NCI-H1417 treated with DMSO at 0.1 percent for 48 hours (cell line): Measurements from ENCODE around the gene ACSS2.

Experiments
- DNase-seq: peaks from one replicate; lab custom pipeline; 2025; lab: John Stamatoyannopoulos, UW

The ACSS2 gene

DNA sequence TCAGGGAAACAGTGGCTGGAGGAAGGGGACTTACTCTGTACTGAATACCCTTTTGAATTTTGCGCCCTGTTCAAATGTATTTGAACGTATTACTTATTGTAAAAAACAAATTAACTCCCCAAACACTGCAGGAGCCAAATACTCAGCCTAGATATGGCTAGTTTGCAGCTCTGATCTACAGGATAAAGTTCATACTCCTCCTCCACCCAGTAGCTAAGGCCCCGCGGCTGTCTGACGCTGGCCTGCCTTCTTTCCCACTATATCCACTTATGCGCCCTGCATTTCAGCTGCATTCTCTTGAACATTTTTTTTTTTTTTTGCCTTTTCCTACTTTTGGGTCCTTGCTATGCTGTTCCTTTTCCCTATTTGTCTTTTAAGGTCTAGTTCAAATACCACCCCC is 72.7 kb downstream of the ACSS2 start:
- no peak for DNase-seq

DNA sequence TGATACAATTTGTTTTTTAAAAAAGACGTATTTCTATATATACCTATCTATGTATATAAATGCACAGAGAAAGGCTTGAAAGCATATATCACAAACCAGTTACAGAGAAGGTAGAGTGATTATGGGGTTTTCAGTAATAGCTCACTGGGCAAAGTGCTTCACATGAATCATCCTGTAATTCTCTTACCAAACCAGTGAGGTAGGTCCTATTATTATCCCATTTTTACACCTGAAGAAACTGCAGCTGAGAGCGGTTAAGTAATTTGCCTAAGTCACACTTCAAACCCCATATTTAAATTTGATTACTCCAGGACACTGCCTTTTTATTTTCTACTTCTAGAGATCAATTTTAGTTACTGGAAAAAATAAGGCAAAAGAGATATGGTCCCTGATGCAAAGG is 74.8 kb downstream of the ACSS2 start:
- no peak for DNase-seq

DNA sequence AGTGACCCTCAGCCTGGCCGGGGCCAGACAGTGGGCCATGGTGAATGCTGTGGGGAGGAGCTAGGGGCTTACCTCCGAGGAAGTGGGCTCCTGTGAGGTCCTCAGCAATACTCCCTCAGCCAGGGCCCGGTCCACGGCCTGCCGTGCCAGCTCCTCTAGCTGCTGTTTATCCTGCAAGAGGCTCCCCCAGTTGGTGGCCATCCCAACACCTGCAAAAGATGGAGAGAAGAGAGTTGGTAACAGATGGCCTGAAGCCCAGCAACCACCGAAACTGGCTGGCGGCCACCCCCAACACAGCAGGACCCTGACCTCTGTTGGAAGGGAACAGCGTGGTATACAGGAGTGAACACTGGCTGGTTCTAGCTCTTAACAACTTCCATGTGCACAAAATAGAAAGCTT is 75.2 kb downstream of the ACSS2 start:
- no peak for DNase-seq

DNA sequence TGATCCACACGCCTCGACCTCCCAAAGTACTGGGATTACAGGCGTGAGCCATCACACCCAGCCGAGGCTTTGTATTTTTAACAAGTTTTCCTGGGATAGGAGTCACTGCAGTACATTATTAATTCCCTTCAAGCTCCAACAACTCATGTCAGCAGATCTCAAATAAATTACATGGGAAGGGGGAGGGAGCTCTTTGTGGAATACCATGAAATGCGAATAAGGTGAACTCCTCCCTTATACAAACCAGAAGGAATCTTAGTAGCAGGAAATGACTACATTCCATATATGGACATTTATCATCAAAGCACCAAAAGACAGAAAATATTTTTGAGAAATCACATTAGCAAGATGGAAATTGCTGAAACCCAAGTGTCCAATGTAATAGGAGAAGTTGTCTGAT is 76.3 kb downstream of the ACSS2 start:
- no peak for DNase-seq

DNA sequence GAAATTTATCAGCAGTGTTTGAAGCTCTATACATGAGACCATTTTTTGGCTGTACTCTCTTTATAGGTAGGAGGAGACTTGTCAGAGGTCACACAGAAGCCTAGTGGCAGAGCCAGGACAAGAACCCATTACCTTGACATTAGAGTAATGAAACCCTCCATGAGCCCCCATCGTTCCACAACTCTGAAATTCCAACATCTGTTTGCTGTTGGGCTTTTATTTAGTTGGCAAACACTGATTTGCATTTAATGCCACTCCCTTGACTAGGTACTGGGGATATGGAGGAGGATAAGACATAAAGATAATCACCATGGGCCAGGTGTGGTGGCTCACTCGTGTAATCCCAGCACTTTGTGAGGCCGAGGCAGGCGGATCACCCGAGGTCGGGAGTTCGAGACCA is 77.5 kb downstream of the ACSS2 start:
- DNase-seq = no peak

DNA sequence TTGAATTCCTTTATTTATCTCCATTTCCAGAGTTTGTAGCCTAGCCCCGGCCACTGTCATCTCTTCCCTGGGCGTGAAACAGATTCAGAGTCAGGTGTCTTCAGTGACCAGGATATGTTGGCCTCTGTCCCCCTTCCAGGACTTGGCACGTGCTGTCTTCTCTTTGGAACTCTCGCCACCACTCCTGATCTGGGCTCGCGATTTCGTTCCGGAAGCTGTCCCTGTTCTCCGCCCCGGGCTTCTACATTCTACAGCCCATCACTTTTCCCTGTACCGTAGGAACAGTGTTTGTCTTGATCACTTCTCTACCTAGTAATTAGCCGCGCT is 78.5 kb downstream of the ACSS2 start:
- no peak for DNase-seq

DNA sequence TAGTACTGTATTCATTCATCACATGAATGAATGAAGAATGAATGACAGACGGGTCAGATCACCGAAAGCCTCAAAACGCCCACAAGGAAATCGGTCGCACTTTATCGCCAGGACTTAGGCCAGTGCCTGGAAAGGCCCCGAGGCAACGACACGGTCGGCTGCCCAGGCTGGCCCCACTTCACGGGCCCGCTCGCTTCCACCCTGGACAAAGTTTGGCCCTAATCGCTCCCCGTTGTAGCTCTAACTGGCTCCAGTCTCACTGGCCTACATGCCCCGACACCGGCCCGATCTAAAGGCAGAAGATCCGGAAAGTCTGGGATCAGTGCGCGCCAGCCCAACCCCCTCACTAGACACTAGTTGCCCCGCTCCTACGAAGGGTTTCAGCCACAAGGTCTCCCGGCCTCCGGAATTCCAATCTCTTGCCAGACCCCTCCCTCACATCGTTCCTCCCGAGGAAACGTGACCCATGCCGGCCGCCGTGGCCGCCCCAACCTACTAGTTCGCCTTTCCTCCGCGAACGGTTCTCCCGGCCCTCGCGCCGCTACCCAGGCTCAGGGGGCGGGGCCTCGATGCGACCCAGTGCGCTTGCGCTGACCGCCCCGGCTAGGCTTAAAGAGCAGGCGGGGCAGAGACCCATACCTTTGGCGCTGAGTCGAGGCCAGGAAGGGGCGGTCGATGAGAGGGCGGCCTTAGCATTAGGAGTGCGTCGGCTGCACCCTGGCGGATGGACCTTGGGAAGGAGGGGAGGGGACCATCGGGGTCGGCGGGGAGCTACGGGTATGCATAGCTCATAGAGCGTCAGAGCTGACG is 79.0 kb downstream of the ACSS2 start, which contains the start of the genes GSS and MYH7B:
GSS (minus strand) TSS at position 576 of the 810 bp plus-strand sequence. CDS start 3,954 bp downstream, outside the sequence.
MYH7B (plus strand) TSS at position 638 of the 810 bp plus-strand sequence. CDS start 22,138 bp downstream, outside the sequence.
- peak; percentile 89 for DNase-seq

DNA sequence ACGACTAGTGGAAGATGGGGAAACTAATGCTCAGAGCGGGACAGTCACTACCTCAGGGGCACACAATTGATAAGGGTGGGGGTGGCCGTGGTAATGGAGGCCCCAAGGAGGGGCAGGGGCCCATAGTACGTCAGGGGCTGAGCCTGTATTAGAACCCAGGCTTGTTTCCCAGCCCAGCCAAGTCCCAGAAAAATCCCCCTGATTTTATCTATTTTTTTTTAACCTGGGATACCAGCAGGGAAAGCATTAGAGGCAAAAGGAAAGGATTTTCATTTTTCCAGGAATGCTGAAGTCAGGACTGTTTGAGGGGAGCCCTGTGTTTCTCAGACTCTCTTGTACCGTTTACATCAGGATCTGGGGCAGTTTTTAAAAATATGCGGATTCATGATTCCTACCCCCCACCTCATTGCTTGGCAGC is 79.6 kb downstream of the ACSS2 start:
- no peak for DNase-seq

DNA sequence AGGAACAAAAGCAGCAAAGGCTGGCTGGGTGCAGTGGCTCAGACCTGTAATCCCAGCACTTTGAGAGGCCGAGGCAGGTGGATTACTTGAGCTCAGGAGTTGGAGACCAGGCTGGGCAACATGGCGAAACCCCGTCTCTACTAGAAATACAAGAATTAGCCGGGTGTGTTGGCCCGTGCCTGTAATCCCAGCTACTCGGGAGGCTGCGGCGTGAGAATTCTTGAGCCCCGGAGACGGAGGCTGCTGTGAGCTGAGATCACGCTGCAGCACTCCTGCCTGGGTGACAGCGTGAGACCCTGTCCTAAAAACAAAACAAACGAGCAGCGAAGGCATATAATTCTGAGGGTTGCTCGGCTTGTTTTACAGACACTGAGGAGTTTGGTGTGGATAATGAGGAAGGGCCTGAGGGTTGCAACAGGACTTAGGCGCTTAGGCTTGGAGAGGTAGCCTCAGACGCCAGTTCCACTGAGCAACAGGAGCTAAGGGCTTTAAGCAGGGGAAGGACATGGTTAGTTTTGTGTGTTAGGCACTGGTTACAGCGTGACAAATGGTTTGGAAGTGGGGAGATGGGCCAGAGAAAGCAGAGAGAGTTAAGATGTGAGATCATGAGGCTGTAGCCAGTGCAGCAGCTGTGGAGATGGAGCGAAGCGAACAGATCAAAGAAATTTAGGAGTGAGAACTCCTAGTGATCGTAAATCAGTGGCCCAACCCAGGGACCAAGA is 80.5 kb downstream of the ACSS2 start:
- no peak for DNase-seq

DNA sequence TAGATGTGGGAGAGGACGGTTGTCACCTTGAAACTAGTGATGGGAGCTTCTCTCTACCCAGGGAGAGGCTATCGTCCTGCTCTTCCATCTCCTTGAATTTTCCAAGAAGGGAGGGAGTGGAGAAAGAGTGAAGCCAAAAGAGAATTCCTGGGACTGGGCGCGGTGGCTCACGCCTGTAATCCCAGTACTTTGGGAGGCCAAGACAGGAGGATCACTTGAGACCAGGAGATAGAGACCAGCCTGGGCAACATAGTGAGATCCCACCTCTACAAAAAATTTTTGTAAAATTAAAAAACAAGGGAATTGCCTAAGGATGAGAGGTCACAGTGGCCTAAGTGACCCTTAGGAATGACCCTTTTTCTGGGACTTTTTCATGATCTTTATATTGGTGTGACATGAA is 88.1 kb downstream of the ACSS2 start:
- DNase-seq = no peak

DNA sequence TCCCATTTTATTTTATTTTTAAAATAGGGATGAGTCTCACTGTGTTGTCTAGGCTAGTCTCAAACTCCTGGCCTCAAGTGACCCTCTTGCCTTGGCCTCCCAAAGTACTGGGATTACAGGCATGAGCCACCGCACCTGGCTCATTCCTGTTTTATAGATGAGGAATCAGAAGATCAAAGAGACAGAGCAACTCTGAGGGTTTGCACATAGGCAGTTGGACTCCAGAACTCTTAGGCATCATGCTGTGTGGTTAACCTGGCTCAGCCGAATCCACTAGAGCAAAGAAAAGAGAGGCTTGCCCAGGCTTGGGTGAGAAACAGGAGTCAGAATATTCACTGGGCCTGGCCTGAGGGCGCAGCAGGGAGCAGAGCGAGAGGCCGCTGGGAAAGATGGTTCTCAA is 88.6 kb downstream of the ACSS2 start:
- no peak for DNase-seq

DNA sequence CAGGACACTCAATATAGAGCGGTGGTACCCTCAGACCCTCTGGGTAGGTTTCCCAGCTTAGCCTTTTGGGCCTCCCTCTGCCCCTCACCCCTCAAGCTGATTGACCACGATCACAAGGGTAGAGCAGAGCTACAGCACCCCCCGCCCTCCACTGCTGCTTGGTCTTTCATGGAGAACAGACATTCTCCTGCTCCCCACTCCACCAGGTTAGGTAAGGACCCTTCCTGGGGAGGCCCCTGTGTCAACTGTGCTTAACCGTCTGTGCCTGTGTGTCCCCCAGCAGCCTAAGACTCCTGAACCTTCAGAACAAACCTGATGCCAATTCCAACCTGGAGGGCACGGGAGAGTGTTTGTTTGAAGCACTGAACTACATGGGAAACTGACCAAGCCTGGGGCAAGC is 91.0 kb downstream of the ACSS2 start:
- no peak for DNase-seq

DNA sequence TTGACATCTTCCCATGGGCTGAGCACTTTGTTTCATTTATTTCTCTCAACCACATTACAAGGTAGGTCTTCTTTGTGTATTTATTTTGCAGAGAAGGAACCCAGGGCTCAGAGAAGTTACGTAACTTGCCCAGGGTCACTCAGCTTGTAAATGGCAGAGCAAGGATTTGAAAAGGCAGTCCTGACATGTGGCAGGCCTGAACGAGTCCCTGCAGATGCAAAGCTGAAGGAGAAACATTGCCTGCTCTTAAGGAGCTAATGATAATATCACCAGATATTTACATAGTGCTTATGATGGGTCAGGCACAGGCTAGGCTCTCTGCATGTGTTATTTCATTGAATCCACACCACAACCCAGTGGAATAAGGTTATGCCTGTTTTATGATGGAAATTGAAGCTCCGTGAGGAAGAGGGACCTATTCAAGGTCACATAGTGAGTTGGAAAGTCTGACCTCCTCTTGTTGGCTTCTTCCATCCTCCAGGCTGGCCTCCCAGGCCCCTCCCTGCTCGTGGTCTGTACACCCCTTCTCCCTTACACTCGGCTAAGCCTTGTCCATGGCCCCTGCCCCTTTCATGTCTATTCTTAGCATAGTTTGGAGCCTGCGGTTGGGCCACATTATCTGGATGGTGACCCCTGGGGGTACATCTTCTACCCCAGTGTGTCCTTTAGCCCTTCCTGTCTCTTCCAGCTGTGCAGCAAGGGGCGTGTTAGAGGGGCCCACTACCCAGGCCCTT is 91.8 kb downstream of the ACSS2 start:
- DNase-seq = no peak

DNA sequence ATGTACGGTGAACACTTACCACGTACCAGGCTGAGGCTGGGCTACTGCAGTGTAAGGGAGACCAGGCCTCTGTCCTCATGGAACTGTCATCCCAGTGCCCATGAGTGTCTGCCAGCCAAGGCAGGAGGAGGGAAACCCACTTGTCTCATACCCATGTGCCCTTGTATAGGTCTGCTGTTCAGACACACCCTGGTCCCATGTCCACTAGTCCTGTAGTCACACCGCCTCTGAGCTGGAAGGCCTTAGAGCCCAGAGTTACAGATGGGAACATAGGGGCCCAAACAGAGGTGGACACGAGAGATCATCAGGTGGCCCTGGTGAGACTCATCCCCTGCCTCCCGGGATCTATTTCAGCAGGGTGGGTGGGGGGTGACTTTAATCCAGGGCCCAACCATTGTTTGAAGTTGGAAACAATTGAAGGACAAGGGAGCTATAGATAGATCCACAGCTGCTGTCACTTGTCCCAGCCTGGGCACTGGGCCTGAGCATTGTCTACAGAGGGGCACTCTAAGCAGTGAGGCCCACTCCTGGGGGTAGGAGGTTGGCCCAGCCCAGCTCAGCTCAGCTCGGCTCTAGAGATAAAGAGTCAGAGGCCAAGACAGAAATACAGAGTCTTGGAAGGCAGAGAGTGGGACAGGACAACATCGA is 93.9 kb downstream of the ACSS2 start:
- no peak for DNase-seq

DNA sequence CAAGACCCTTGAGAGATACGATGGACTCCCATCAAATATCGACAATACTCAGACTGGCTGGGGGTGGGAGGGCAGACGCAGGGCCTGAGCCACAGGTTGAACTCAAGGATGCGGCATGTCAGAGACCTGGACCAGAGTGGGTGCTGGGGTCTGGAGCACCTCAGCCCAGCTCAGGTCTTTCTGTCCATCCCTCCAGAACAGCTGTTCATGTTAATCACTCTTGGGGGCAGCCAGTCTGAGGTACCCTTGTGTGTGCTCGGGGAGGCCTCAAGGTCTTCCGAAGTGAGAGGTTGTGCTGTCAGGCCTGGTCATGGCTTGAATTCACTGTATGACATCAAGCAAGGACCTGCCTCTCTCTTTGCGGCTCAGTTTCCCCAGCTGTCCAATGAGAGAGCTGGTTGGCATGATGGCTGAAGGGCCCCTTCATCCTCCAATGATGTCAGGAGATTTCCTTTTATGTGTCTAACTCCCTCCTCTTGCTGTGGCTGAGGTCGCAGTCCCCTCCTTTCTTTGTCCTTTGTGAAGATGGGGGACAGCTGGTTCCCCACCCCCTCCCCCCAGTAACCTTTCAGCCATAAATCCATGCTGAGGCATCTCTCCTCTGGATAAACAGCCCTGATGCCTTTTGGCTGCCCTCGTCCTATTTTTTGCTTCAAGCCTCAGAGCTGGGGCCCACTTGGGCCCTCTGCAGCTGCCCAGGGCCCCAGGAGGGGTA is 94.6 kb downstream of the ACSS2 start:
- no peak for DNase-seq

DNA sequence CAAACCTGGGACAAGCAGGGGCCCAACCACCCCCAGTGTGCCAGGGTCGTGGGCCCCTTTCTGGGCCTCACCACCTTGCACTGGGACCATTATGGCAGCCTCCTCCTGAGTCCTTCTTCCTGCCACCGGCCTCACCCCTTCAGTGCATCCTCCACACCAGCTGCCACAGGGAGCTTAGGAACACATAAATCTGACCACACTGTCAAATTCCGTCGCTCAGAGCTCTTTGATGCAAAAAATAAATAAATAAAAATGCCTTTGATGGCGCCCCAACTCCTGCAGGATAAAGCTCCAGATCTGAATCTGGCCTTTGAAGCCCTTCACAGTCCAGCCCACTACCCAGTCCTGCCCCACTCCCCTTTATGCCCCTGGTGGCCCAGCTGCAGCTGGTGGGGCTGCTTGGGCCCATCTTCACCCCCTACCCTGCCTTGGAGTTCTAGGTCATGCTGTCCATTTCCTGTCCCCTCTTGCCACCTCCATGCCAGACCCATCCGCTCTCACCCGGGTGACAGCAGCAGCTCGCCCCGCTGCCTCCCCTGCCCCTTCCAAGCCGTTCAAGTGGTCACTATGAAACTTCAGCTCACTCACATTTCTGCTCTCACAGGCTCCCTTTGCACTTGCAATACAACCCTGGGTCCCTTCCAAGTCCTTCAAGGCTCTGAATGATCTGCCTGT is 95.3 kb downstream of the ACSS2 start:
- no peak for DNase-seq

DNA sequence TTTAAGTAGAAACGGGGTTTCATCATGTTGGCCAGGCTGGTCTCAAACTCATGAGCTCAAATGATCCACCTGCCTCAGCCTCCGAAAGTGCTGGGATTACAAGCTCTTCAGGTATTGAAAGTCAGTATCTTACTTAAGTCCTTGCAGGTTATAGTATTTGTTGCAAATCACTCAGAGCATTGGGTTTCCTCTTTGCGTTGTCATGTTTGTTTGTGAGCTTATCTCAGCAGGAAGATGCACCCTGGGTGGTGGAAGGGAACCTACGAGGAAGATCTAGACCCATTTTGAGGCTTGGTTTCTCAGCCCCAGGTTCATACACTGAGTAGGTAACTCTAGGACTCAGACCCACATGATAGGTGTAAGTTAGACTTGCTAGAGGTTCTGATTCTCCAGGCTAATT is 97.8 kb downstream of the ACSS2 start:
- no peak for DNase-seq

DNA sequence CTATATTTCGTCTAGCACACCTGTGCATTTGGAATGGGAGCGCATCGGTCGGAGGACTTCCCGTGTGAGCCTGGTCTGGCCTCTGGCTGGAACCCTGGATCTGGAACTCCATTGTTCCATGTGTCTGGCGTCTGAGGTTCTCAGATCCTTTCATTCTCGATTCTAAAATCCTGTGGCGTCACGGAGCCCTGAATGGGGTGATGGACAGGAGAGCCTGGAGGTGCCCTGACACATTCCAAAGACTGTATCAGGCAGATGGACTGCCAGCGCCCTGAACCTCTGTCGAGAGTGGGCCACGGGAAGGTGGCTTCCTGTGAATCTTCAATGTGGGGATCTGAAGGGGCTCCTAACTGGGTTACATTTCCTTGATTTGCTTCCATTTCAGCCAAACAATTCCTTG is 99.9 kb downstream of the ACSS2 start:
- DNase-seq = no peak
